Right lobe of liver (tissue), 6 donors: ENCODE data around the gene AKT3. TPM values are rescaled to one million over a fixed set of nuclear protein-coding genes. Genes with fewer than 3 reads are reported as not detected.

Source experiments
- ATAC-seq, 4 donors: fragments of 200-7000 bp; cut with Tn5 transposase; one replicate each; pipeline ENCODE4 v1.9.1; 2020; ENCODE audit warnings: mild to moderate bottlenecking in 4 of 4, moderate library complexity in 4 of 4
- DNase-seq, 3 donors: peaks; one replicate each; pipeline ENCODE4 v3.0.0-alpha.2; 2020
- H3K27ac ChIP-seq, 3 donors: fragments of 200-600 bp; one replicate each; pipeline ENCODE4 v1.8.0; 2022
- H3K27me3 ChIP-seq, 2 donors: fragments of 200-600 bp; one replicate each; pipeline ENCODE4 v1.8.0; 2022
- H3K36me3 ChIP-seq, 4 donors: fragments of 200-600 bp; sonication (generic) in 1 of 4; one replicate each; pipeline versions ENCODE4 v1.5.1 to v1.8.0; 2017 to 2022; ENCODE audit warnings: control low read depth in 1 of 4
- H3K4me1 ChIP-seq, 4 donors: fragments of 200-600 bp; sonication (generic) in 1 of 4; one replicate each; pipeline versions ENCODE4 v1.5.1 to v1.8.0; 2017 to 2022; ENCODE audit warnings: control low read depth in 1 of 4
- H3K4me3 ChIP-seq, 3 donors: fragments of 200-600 bp; one replicate each; pipeline ENCODE4 v1.8.0; 2022
- H3K9me3 ChIP-seq, 4 donors: fragments of 200-600 bp; sonication (generic) in 1 of 4; one replicate each; pipeline versions ENCODE4 v1.5.1 to v1.8.0; 2017 to 2022; ENCODE audit warnings: control low read depth in 1 of 4
- POLR2A ChIP-seq: fragments of 450-650 bp; IDR thresholded peaks from one replicate; pipeline ENCODE4 v1.6.1; 2017; ENCODE audit warnings: antibody characterized with exemption, mild to moderate bottlenecking
- WGBS: methylation state at CpG from one replicate; pipeline ENCODE4 v1.1.6; 2018; ENCODE audit warnings: low coverage, low lambda C conversion rate; ENCODE audit not compliant: insufficient coverage; ENCODE audit errors: missing lambda C conversion rate; 5-methylcytosine and 5-hydroxymethylcytosine counted together
- intact Hi-C, 2 donors: fragments of 100-400 bp; cut with DNase I; formaldehyde crosslinking; loops; one replicate each; pipeline versions ENCODE4 v1.11.2 to v1.14.1; 2022
- total RNA-seq, 6 experiments: library from RNA; depleted of rRNA in 2 of 6; stranded (reverse); fragments of >200 nt in 2 of 6; fragmentation: NEBNext Ultra II Directional in 3 of 6; extraction: Animal tissue kit (Norgen Biotek cat#: 25700) in 3 of 6; gene quantifications; one replicate each; pipeline versions ENCODE4 v1.1.0 to v1.2.4, GENCODE V29; 2016 to 2023
- TF ChIP-seq, protein P1 (sequence below), 4 donors: fragments of 200-600 bp in 3 of 4; fragments of 450-650 bp in 1 of 4; IDR thresholded peaks; one replicate each; pipeline versions ENCODE4 v1.5.1 to v1.8.0; 2016 to 2022; ENCODE audit warnings: antibody characterized with exemption in 4 of 4, mild to moderate bottlenecking in 2 of 4
- donor health status: DM: no; HTN: yes; CAD: no.
- donor health status: DM: no; HTN: no; CAD: no.
- donor health status: DM: no; HTN: no; CAD: no.
- donor health status: DM: no; HTN: yes; CAD: no.
- donor health status: DM: no; HTN: yes; CAD: no.

The AKT3 gene
- total RNA-seq, 6 experiments from 2014 or later: 4.9 to 9.6 (median 6.8) TPM

DNA sequence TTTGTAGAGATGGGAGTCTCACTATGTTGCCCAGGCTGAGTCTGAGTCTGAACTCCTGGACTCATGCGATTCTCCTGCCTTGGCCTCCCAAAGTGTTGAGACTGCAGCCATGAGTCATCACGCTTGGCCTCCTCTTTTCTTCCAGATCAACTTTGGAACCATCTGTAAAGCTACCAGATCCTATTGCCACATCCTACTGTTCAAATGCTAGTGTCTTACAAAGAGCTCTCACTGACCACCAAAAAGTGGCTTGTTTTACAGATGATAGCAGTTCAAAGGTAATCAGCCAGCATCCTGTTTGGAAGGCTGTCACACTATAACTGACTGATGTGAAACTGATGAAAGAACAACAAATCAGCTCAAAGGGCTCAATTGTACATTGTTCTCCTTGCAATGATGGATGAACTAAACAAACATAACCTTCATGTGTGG is 221.6 kb downstream of the AKT3 start:
- DNase-seq: no peak
- Histone ChIP-seq H3K36me3 (no peaks in the 10 kb centered on the region), H3K4me1 (no peaks in the 10 kb centered on the region), H3K9me3 (no peaks in the 10 kb centered on the region), H3K27me3 (no peaks in the 10 kb centered on the region), H3K27ac (no peak overlapping the region), H3K4me3 (no peak overlapping the region)
- TF ChIP-seq, protein P1, sequence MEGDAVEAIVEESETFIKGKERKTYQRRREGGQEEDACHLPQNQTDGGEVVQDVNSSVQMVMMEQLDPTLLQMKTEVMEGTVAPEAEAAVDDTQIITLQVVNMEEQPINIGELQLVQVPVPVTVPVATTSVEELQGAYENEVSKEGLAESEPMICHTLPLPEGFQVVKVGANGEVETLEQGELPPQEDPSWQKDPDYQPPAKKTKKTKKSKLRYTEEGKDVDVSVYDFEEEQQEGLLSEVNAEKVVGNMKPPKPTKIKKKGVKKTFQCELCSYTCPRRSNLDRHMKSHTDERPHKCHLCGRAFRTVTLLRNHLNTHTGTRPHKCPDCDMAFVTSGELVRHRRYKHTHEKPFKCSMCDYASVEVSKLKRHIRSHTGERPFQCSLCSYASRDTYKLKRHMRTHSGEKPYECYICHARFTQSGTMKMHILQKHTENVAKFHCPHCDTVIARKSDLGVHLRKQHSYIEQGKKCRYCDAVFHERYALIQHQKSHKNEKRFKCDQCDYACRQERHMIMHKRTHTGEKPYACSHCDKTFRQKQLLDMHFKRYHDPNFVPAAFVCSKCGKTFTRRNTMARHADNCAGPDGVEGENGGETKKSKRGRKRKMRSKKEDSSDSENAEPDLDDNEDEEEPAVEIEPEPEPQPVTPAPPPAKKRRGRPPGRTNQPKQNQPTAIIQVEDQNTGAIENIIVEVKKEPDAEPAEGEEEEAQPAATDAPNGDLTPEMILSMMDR (IDR thresholded peaks at IDR 0.05): no peak
- TF ChIP-seq POLR2A: no peak
- intact Hi-C loops: no loop called here
- no peak for ATAC-seq
- 100% methylated on average over 1 of the region's 2 CpGs for WGBS

DNA sequence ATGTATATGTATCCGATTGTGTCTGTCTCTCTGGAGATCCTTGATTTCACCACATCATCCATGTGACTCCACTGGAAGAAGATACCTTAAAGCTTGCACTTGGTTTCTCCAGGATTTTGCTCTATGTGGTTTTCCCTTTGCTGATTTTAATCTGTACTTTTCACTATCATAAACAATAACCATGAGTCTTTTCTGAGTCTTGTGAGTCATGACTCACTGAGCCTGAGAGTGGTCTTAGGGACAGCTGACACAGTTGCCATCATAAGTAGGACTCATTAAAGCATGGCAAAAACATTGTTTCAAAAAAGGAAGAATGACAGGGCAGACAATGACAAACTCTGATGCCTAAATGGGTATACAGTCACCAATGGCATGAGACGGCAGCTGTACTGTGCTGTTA is 226.2 kb downstream of the AKT3 start:
- ATAC-seq (no peak), DNase-seq (no peak)
- Histone ChIP-seq H3K4me3 (no peak overlapping the region), H3K27me3 (no peaks in the 10 kb centered on the region), H3K36me3 (no peaks in the 10 kb centered on the region), H3K9me3 (no peaks in the 10 kb centered on the region), H3K27ac (no peak overlapping the region), H3K4me1 (no peaks in the 10 kb centered on the region)
- TF ChIP-seq, protein P1 (IDR thresholded peaks at IDR 0.05): no peak
- no peak for TF ChIP-seq POLR2A
- intact Hi-C loops: no loop called here
- 78% methylated on average over 2 of the region's 2 CpGs for WGBS

DNA sequence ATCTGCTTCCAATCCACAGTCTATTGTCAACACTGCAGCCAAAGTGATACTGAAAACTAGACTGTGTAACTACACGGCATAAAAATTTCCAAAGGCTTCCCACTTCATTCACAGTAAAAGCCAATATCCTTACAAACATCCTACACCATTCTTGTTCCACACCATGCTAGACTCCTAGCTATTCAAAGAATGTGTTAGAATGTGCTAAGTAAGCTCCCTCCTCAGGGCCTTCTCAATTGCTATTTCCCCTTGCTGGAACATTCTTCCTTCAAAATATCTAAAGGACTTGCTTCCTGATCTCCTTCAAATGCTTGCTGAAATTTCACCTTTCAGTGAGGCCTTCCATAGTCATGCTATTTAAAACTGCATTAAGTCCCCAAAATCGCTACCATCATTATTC is 228.1 kb downstream of the AKT3 start:
- no peak overlapping the region for H3K27ac ChIP-seq
- no peak overlapping the region for H3K4me3 ChIP-seq
- intact Hi-C loops: no loop called here
- H3K36me3 ChIP-seq: no peaks in the 10 kb centered on the region
- no peaks in the 10 kb centered on the region for H3K4me1 ChIP-seq
- WGBS: 81% methylated on average over 2 of the region's 2 CpGs
- TF ChIP-seq, protein P1 (IDR thresholded peaks at IDR 0.05): no peak
- no peak for TF ChIP-seq POLR2A
- H3K9me3 ChIP-seq: no peaks in the 10 kb centered on the region
- H3K27me3 ChIP-seq: no peaks in the 10 kb centered on the region
- DNase-seq (no peak), ATAC-seq (no peak)

DNA sequence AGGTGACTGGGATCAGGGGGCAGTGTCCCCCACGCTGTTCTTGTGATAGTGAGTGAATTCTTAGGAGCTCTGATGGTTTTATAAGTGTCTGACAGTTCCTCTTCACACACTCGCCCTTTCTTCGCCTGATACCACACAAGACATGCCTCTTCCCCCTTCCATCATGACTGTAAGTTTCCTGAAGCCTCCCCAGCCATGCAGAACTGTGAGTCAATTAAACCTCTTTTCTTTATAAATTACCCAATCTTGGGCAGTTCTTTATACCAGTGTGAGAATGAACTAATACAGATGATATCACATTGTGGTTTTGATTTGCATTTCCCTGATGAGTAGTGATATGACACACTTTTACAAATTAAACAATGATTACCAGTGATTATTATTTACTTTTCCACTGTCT is 229.9 kb downstream of the AKT3 start:
- Histone ChIP-seq H3K36me3 (no peaks in the 10 kb centered on the region), H3K4me1 (no peaks in the 10 kb centered on the region), H3K27ac (no peak overlapping the region), H3K27me3 (no peaks in the 10 kb centered on the region), H3K9me3 (no peaks in the 10 kb centered on the region), H3K4me3 (no peak overlapping the region)
- no peak for DNase-seq
- no peak for TF ChIP-seq POLR2A
- TF ChIP-seq, protein P1 (IDR thresholded peaks at IDR 0.05): no peak
- ATAC-seq: no peak
- WGBS: 83% methylated on average over 1 of the region's 3 CpGs
- intact Hi-C loops: no loop called here

DNA sequence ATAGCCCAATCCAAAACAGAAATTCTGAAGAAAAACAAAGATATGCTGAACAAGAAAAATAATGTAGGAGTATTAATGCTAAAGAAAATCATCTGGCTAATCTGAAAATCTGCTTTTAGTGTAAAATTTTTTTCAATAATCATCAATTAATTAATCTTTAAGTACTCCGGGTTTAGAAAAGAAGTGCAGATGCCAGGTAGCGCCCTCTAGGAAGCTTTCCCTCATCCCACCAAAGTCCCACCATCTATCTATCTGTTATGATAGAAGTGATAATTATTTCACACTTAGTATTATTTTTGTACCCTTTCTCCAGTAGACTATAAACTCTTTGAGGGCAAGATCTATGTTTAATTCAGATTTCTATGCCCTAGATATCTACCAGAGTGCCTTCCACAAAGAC is 240.3 kb downstream of the AKT3 start:
- WGBS: 73% methylated on average over 2 of the region's 2 CpGs
- no peak overlapping the region for H3K4me3 ChIP-seq
- DNase-seq (no peak), ATAC-seq (no peak)
- H3K36me3 ChIP-seq: no peaks in the 10 kb centered on the region
- no peak overlapping the region for H3K27ac ChIP-seq
- intact Hi-C loops: no loop called here
- no peaks in the 10 kb centered on the region for H3K27me3 ChIP-seq
- no peaks in the 10 kb centered on the region for H3K4me1 ChIP-seq
- TF ChIP-seq, protein P1 (IDR thresholded peaks at IDR 0.05): no peak
- TF ChIP-seq POLR2A: no peak
- H3K9me3 ChIP-seq: no peaks in the 10 kb centered on the region
